ENCODE measurements around the gene IL1RAP.
"Not testable (repeated sequence)": the region's sequence is repeated elsewhere in the genome, so short reads cannot be mapped to it uniquely, and the experiment has no call there.

The IL1RAP gene

GRCh38 chr3:190617185-190617584 lies 103.3 kb downstream of the IL1RAP start:
- DNase-seq = no peak

GRCh38 chr3:190618330-190619030 lies 104.6 kb downstream of the IL1RAP start:
- no peak for DNase-seq

GRCh38 chr3:190619353-190619752 lies 105.5 kb downstream of the IL1RAP start:
- no peak for DNase-seq

GRCh38 chr3:190619761-190620160 lies 105.9 kb downstream of the IL1RAP start:
- no peak for DNase-seq

GRCh38 chr3:190620886-190621608 lies 107.2 kb downstream of the IL1RAP start:
- DNase-seq = no peak

GRCh38 chr3:190621927-190622326 lies 108.0 kb downstream of the IL1RAP start:
- DNase-seq = no peak

GRCh38 chr3:190624282-190624681 lies 110.4 kb downstream of the IL1RAP start:
- no peak for DNase-seq

GRCh38 chr3:190626951-190627620 lies 113.2 kb downstream of the IL1RAP start:
- DNase-seq = no peak

GRCh38 chr3:190629088-190629487 lies 115.2 kb downstream of the IL1RAP start:
- DNase-seq = no peak

- no peak for DNase-seq
Observed at GRCh38 chr3:190631295-190631694, 117.4 kb downstream of the IL1RAP start.

- DNase-seq = no peak
Observed at GRCh38 chr3:190641564-190641963, 127.7 kb downstream of the IL1RAP start.

GRCh38 chr3:190642016-190642415 lies 128.1 kb downstream of the IL1RAP start:
- DNase-seq = no peak

GRCh38 chr3:190644035-190644434 lies 130.2 kb downstream of the IL1RAP start:
- no peak for DNase-seq

- no peak for DNase-seq
Observed at GRCh38 chr3:190644766-190645165, 130.9 kb downstream of the IL1RAP start.

- no peak for DNase-seq
Observed at GRCh38 chr3:190645932-190646460, 132.1 kb downstream of the IL1RAP start.

- no peak for DNase-seq
Observed at GRCh38 chr3:190646996-190647395, 133.1 kb downstream of the IL1RAP start.

- no peak for DNase-seq
Observed at GRCh38 chr3:190655933-190656332, 142.0 kb downstream of the IL1RAP start.

GRCh38 chr3:190658106-190658505 lies 144.2 kb downstream of the IL1RAP start:
- DNase-seq = no peak

- no peak for DNase-seq
Observed at GRCh38 chr3:190666821-190667220, 152.9 kb downstream of the IL1RAP start.

GRCh38 chr3:190671658-190672057 lies 157.8 kb downstream of the IL1RAP start:
- DNase-seq = no peak

- no peak for DNase-seq
Observed at GRCh38 chr3:190673148-190673547, 159.3 kb downstream of the IL1RAP start.

- no peak for DNase-seq
Observed at GRCh38 chr3:190676481-190676880, 162.6 kb downstream of the IL1RAP start.

GRCh38 chr3:190677001-190677400 lies 163.1 kb downstream of the IL1RAP start:
- DNase-seq = no peak

GRCh38 chr3:190677868-190678267 lies 164.0 kb downstream of the IL1RAP start:
- DNase-seq = not testable (repeated sequence)
